ENCODE data around the gene MYNN. TPM values are rescaled to one million over a fixed set of nuclear protein-coding genes. Genes with fewer than 3 reads are reported as not detected.
A peak's percentile ranks its signal among the peaks of the same experiment; 100 is the strongest.

MYNN gene
- total and polyA plus RNA-seq, 2 donors (not counting 1 experiment from before 2014, with no cell fraction given): 14.7 to 24.0 TPM

DNA sequence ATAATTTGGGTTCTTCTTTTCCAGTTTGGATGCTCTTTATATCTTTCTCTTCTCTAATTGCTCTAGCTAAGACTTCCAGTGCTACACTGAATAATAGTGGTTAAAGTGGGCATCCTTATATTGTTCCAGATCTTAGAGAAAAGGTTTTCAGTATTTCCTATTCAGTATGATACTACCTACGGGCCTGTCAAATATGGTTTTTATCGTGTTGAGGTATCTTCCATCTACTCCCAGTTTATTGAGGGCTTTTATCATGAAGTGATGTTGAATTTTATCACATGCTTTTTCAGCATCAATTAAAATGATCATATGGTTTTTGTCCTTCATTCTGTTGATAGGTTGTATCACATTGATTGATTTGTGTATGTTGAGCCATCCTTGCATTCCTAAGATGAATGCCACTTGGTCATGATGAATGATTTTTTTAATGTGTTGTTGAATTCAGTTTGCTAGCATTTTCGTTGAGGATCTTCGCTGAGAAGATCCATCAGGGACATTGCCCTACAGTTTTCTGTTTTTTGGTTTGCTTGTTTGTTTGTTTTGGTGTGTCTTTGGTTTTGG is 42.5 kb downstream of the MYNN start:
- Histone ChIP-seq H3K4me3 (ENCODE audit: control extremely low read depth in 1 of 5, extremely low read depth in 1 of 5, insufficient read depth in 1 of 5, low read depth in 2 of 5, low read length in 4 of 5) (no peak overlapping the region), H4K20me1 (ENCODE audit: control insufficient read depth, insufficient read depth, low read length, poor library complexity, severe bottlenecking) (no peaks in the 10 kb centered on the region), H3K9ac (ENCODE audit: low read length) (no peak overlapping the region), H3K4me2 (replicated peaks; ENCODE audit: low read depth, low read length, poor library complexity, severe bottlenecking) (no peak overlapping the region), H3K27ac (ENCODE audit: low read length in 2 of 2) (no peak overlapping the region), H3K27me3 (replicated peaks in 1 of 4; ENCODE audit: control extremely low read depth in 1 of 4, control insufficient read depth in 3 of 4, insufficient read depth in 4 of 4, low read length in 3 of 4) (no peaks in the 10 kb centered on the region), H3K9me3 (ENCODE audit: control extremely low read depth in 1 of 3, control insufficient read depth in 2 of 3, insufficient read depth in 1 of 3, low read length in 2 of 3) (peaks cover 0 to 6% (median 6%) of the 10 kb centered on the region in 3 donors), H2AFZ (ENCODE audit: insufficient read depth, low read depth, low read length, poor library complexity, severe bottlenecking) (no peak overlapping the region), H3K4me1 (ENCODE audit: control insufficient read depth in 2 of 2, insufficient read depth in 2 of 2, low read length in 2 of 2) (peaks cover 28% of the 10 kb centered on the region in 2 donors), H3K79me2 (ENCODE audit: control insufficient read depth, insufficient read depth, low read length) (no peaks in the 10 kb centered on the region), H3K36me3 (replicated peaks in 1 of 2; ENCODE audit: control extremely low read depth in 1 of 2, control insufficient read depth in 1 of 2, extremely low read depth in 1 of 2, insufficient read depth in 2 of 2, low read length in 1 of 2) (no peaks in the 10 kb centered on the region)
- H3K9me3 Mint-ChIP-seq (ENCODE audit: insufficient read depth): no peaks in the 10 kb centered on the region
- CTCF ChIA-PET: interaction anchor here (1.1 kb wide), 1 partner anchor 21 kb away, joined by 4 read pairs; no protein-coding TSS in a partner anchor
- no peak for DNase-seq
- ATAC-seq (ENCODE audit: low read depth): no peak
- no peaks in the 10 kb centered on the region for H3K27me3 Mint-ChIP-seq
- 89% methylated on average over 2 of the region's 4 CpGs for WGBS (ENCODE audit: insufficient coverage)
- no peak for TF ChIP-seq CTCF (IDR thresholded peaks at IDR 0.05)
- no peak for TF ChIP-seq EZH2 (IDR thresholded peaks at IDR 0.05; ENCODE audit: borderline replicate concordance, insufficient read depth, low read depth, low read length, poor library complexity, severe bottlenecking)
- no peak overlapping the region for H3K4me3 Mint-ChIP-seq
- intact Hi-C loops (cut with micrococcal nuclease): no loop called here
- no peak overlapping the region for H3K27ac Mint-ChIP-seq
- H3K4me1 Mint-ChIP-seq: peaks cover 37% of the 10 kb centered on the region
- POLR2A ChIA-PET: no interaction called here

DNA sequence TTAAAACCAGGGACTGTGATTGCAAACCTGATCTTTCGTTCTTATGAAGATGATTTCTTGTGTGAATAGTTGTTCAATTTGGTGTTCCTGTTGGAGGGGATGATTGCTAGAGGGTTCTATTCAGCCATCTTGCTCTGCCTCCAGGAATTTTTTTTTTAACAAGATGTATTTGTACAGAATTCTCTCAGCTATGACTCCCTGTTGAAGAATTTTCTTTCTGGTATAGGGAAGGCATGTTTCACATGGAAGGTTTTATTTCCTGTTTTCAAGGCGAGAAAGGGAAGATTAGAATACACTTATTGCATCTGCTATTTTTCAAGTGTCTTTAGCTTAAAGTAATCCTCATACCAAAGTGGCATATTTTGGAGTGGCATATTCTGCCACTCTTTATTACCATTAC is 45.1 kb downstream of the MYNN start:
- Histone ChIP-seq H3K9ac (ENCODE audit: low read length) (no peak overlapping the region), H3K4me3 (ENCODE audit: control extremely low read depth in 1 of 5, extremely low read depth in 1 of 5, insufficient read depth in 1 of 5, low read depth in 2 of 5, low read length in 4 of 5) (no peak overlapping the region), H3K4me2 (replicated peaks; ENCODE audit: low read depth, low read length, poor library complexity, severe bottlenecking) (no peak overlapping the region), H3K79me2 (ENCODE audit: control insufficient read depth, insufficient read depth, low read length) (no peaks in the 10 kb centered on the region), H2AFZ (ENCODE audit: insufficient read depth, low read depth, low read length, poor library complexity, severe bottlenecking) (no peak overlapping the region), H4K20me1 (ENCODE audit: control insufficient read depth, insufficient read depth, low read length, poor library complexity, severe bottlenecking) (no peaks in the 10 kb centered on the region), H3K27ac (ENCODE audit: low read length in 2 of 2) (no peak overlapping the region), H3K36me3 (replicated peaks in 1 of 2; ENCODE audit: control extremely low read depth in 1 of 2, control insufficient read depth in 1 of 2, extremely low read depth in 1 of 2, insufficient read depth in 2 of 2, low read length in 1 of 2) (no peaks in the 10 kb centered on the region), H3K4me1 (ENCODE audit: control insufficient read depth in 2 of 2, insufficient read depth in 2 of 2, low read length in 2 of 2) (peaks cover 12 to 19% of the 10 kb centered on the region in 2 donors), H3K9me3 (ENCODE audit: control extremely low read depth in 1 of 3, control insufficient read depth in 2 of 3, insufficient read depth in 1 of 3, low read length in 2 of 3) (peaks cover 0 to 6% (median 6%) of the 10 kb centered on the region in 3 donors), H3K27me3 (replicated peaks in 1 of 4; ENCODE audit: control extremely low read depth in 1 of 4, control insufficient read depth in 3 of 4, insufficient read depth in 4 of 4, low read length in 3 of 4) (no peaks in the 10 kb centered on the region)
- Mint-ChIP-seq H3K27me3 (no peaks in the 10 kb centered on the region), H3K9me3 (ENCODE audit: insufficient read depth) (no peaks in the 10 kb centered on the region), H3K4me3 (no peak overlapping the region), H3K4me1 (peaks cover 24% of the 10 kb centered on the region), H3K27ac (peak overlapping the region; percentile 4)
- intact Hi-C loops (cut with micrococcal nuclease): no loop called here
- POLR2A ChIA-PET: no interaction called here
- ATAC-seq (ENCODE audit: low read depth): no peak
- CTCF ChIA-PET: interaction anchor here (0.5 kb wide), 1 partner anchor 208 kb away, joined by 3 read pairs; no protein-coding TSS in a partner anchor
- TF ChIP-seq EZH2 (IDR thresholded peaks at IDR 0.05; ENCODE audit: borderline replicate concordance, insufficient read depth, low read depth, low read length, poor library complexity, severe bottlenecking) (no peak), CTCF (IDR thresholded peaks at IDR 0.05) (no peak)
- DNase-seq: no peak
- WGBS (ENCODE audit: insufficient coverage): 89% methylated on average over 1 of the region's 2 CpGs
